Heart left ventricle (tissue), 13 donors: Measurements from ENCODE around the gene LYST.

ENCODE experiments used
- CTCF ChIP-seq, 12 donors: fragments of 200-600 bp; sonication (generic) in 4 of 12; IDR thresholded peaks; one replicate each; pipeline versions ENCODE4 v1.5.0 to v1.8.0; 2018 to 2022; ENCODE audit warnings: antibody characterized with exemption in 12 of 12, mild to moderate bottlenecking in 5 of 12
- POLR2A ChIP-seq, 2 donors: fragments of 450-650 bp; IDR thresholded peaks; one replicate each; pipeline ENCODE4 v1.6.1; 2017; ENCODE audit warnings: antibody characterized with exemption in 2 of 2, mild to moderate bottlenecking in 2 of 2, moderate library complexity in 2 of 2
- donor health status: ischemic (EF 13 %, LVEDD 7.1; RV severe dilation, severe dysfunction).
- donor health status: DM: no; HTN: yes; CAD: no.
- donor health status: DM: no; HTN: no; CAD: no.
- donor health status: ischemic (EF 25% LVEDD 6.9; RV normal size, moderate dysfunction).
- donor health status: ischemic (EF 25% LVEDD 5.7; RV mildly dilated, moderate dysfunction).
- donor health status: ischemic (EF 35%, LVEDD 5.7; RV mildly dilated, moderate dysfunction).
- donor health status: nonischemic (EF 11% LVEDD 7.7; RV severe dilation, severe dysfunction).
- donor health status: DM: yes; HTN: yes; CAD: no.
- donor health status: PGD.
- donor health status: ischemic (EF 29% LVEDD 5.4; RV normal size, mild dysfunction).
- donor health status: nonischemic (EF 23%, LVEDD 6.1; RV moderate dilation, normal function).

DNA sequence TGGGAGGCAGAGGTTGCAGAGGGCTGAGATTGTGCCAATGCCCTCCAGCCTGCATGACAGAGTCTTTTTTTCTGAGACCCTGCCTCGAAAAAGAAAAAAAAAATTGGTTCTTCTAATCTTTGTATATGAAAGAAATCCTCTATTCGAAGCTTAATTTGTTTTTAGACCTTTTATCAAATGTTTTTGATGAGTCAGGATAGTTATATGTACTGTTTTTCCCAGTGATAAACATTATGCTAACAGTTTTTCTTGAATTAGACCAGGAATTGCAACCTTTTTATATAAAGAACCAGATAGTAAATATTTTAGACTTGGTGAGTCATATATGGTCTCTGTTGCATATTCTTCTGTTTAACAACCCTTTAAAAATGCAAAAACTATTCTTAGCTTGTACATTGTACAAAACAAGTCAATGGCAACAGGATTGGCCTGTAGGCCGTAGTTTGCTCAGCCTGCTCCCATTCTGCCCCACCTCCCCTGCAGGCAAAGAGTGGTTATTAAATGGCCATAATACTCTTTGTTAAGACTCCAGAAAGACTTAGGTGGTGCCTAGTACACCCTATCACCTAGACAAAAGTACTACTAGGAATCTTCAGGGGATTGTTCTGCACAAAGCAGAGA lies 45.2 kb downstream of the LYST start:
- no peak for TF ChIP-seq POLR2A (IDR thresholded peaks at IDR 0.05)
- no peak for TF ChIP-seq CTCF (IDR thresholded peaks at IDR 0.05)
